ENCODE measurements around the gene KBTBD4. TPM values are rescaled to one million over a fixed set of nuclear protein-coding genes. Genes with fewer than 3 reads are reported as not detected.

KBTBD4 gene
- total RNA-seq, 1 experiment from 2014 or later: 42.8 TPM

DNA sequence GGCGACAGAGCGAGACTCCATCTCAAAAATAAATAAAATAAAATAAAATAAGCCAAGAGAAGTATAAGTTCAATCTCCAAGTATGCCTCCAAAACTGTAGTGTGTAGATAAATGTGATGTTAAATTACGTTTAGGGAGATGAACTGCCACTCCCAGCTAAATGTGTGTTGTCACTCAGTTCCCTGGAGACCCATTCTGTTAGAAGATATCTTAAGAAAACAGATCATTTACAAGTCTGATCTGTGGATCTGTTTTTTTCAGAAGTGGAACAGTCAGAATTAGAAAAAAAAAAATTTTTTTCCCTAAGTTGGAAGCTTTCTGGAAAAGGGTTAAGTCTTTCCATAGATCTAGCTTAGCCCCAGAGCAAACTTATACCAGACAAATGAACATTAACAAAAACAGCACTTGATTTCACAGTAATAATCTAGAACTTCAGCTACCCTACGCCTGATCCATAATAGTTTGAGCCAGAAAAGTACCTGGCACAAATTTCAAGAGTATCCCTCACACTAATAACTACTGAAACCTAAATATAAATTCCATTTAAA lies 44.0 kb downstream of the KBTBD4 start:
- TF ChIP-seq EZH2 (IDR thresholded peaks at IDR 0.05; ENCODE audit: borderline replicate concordance, low read depth, low read length, poor library complexity, severe bottlenecking): no peak
- TF ChIP-seq, protein P1, sequence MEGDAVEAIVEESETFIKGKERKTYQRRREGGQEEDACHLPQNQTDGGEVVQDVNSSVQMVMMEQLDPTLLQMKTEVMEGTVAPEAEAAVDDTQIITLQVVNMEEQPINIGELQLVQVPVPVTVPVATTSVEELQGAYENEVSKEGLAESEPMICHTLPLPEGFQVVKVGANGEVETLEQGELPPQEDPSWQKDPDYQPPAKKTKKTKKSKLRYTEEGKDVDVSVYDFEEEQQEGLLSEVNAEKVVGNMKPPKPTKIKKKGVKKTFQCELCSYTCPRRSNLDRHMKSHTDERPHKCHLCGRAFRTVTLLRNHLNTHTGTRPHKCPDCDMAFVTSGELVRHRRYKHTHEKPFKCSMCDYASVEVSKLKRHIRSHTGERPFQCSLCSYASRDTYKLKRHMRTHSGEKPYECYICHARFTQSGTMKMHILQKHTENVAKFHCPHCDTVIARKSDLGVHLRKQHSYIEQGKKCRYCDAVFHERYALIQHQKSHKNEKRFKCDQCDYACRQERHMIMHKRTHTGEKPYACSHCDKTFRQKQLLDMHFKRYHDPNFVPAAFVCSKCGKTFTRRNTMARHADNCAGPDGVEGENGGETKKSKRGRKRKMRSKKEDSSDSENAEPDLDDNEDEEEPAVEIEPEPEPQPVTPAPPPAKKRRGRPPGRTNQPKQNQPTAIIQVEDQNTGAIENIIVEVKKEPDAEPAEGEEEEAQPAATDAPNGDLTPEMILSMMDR (conservative IDR thresholded peaks at IDR 0.05; ENCODE audit: low read depth, low read length): no peak
- DNase-seq (ENCODE audit: low spot score): peak; percentile 68
- Histone ChIP-seq H3K4me1 (ENCODE audit: insufficient read depth, low read length, poor library complexity, severe bottlenecking) (peaks cover 65% of the 10 kb centered on the region), H3K36me3 (ENCODE audit: insufficient read depth, low read length, poor library complexity, severe bottlenecking) (no peaks in the 10 kb centered on the region), H3K4me3 (ENCODE audit: low read depth, low read length, poor library complexity, severe bottlenecking) (no peak overlapping the region), H3K27me3 (replicated peaks; ENCODE audit: insufficient read depth, low read depth, low read length, poor library complexity) (no peaks in the 10 kb centered on the region), H3K27ac (ENCODE audit: low read depth, low read length, poor library complexity, severe bottlenecking) (no peak overlapping the region), H3K9me3 (ENCODE audit: low read depth, low read length, poor library complexity, severe bottlenecking) (no peaks in the 10 kb centered on the region)
- BruUV-seq (replicated peaks): no TSS peak
- ChIA-PET POLR2A (ENCODE audit: low non-redundant PET) (no interaction called here), CTCF (interaction anchor here (0.8 kb wide), 1 partner anchor 19 kb away, joined by 3 read pairs; no protein-coding TSS in a partner anchor)
- intact Hi-C loops (cut with micrococcal nuclease; ENCODE audit: unreplicated experiment): no loop called here

DNA sequence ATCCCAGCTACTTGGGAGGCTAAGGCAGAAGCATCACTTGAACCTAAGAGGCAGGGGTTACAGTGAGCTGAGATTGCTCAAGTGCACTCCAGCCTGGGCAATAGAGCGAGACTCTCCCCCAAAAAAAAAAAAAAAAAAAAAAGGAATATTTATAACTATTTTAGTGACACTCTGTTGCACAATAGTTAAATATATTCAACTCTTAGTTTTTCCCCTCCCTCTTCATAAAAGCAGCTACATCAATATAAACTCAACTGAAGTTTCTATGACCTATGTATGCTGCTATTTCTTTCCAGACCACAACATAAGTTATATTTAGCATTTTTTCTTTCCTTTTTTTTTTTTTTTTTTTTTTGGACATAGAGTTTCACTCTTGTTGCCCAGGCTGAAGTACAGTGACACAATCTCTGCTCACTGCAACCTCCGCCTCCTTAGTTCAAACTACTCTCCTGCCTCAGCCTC lies 45.0 kb downstream of the KBTBD4 start:
- DNase-seq (ENCODE audit: low spot score): no peak
- ChIA-PET POLR2A (ENCODE audit: low non-redundant PET) (no interaction called here), CTCF (interaction anchor here (0.6 kb wide), 1 partner anchor 13 kb away, joined by 10 read pairs; no protein-coding TSS in a partner anchor)
- no peaks in the 10 kb centered on the region for H3K27me3 ChIP-seq (replicated peaks; ENCODE audit: insufficient read depth, low read depth, low read length, poor library complexity)
- H3K36me3 ChIP-seq (ENCODE audit: insufficient read depth, low read length, poor library complexity, severe bottlenecking): no peaks in the 10 kb centered on the region
- H3K27ac ChIP-seq (ENCODE audit: low read depth, low read length, poor library complexity, severe bottlenecking): peak overlapping the region; percentile 8
- peaks cover 55% of the 10 kb centered on the region for H3K4me1 ChIP-seq (ENCODE audit: insufficient read depth, low read length, poor library complexity, severe bottlenecking)
- no peaks in the 10 kb centered on the region for H3K9me3 ChIP-seq (ENCODE audit: low read depth, low read length, poor library complexity, severe bottlenecking)
- intact Hi-C loops (cut with micrococcal nuclease; ENCODE audit: unreplicated experiment): no loop called here
- TF ChIP-seq EZH2 (IDR thresholded peaks at IDR 0.05; ENCODE audit: borderline replicate concordance, low read depth, low read length, poor library complexity, severe bottlenecking): no peak
- TF ChIP-seq, protein P1 (conservative IDR thresholded peaks at IDR 0.05; ENCODE audit: low read depth, low read length): no peak
- no TSS peak for BruUV-seq (replicated peaks)
- H3K4me3 ChIP-seq (ENCODE audit: low read depth, low read length, poor library complexity, severe bottlenecking): no peak overlapping the region

DNA sequence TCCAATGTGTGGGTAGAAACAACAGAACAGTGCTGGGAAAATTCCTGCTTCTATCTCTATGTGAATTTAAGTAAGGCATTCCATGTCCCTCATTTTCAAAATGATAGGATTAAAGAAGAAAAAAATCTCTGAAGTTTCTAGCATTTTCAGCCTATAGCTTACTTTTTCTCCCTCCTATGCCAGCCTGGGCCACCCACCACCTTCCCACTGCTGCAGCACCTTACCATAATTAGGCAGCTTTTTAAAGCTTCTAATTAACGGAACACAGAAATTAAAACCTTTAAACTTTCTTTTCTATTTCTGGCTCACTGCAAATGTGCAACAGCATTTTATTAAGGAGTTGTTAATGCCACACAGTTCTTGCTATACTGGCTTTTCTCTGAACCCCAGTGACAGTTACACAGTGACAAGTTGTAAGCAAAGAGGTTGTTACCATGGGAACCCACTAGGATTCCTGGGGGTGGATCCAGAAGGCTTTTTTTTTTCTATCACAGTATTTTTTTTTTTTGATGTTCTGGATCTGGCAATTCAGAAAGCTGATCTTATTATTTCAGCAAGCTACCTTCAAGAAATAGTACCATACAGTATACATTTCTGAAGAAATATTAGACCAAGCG lies 46.1 kb downstream of the KBTBD4 start:
- H3K36me3 ChIP-seq (ENCODE audit: insufficient read depth, low read length, poor library complexity, severe bottlenecking): no peaks in the 10 kb centered on the region
- ChIA-PET CTCF (interaction anchor here (0.6 to 0.7 kb wide), 2 partner anchors 19 to 78 kb away, joined by 3 read pairs; no protein-coding TSS in a partner anchor), POLR2A (ENCODE audit: low non-redundant PET) (no interaction called here)
- BruUV-seq (replicated peaks): no TSS peak
- no peak overlapping the region for H3K27ac ChIP-seq (ENCODE audit: low read depth, low read length, poor library complexity, severe bottlenecking)
- H3K27me3 ChIP-seq (replicated peaks; ENCODE audit: insufficient read depth, low read depth, low read length, poor library complexity): no peaks in the 10 kb centered on the region
- H3K4me3 ChIP-seq (ENCODE audit: low read depth, low read length, poor library complexity, severe bottlenecking): no peak overlapping the region
- peak; percentile 69 for DNase-seq (ENCODE audit: low spot score)
- TF ChIP-seq EZH2 (IDR thresholded peaks at IDR 0.05; ENCODE audit: borderline replicate concordance, low read depth, low read length, poor library complexity, severe bottlenecking): no peak
- TF ChIP-seq, protein P1 (conservative IDR thresholded peaks at IDR 0.05; ENCODE audit: low read depth, low read length): no peak
- intact Hi-C loops (cut with micrococcal nuclease; ENCODE audit: unreplicated experiment): no loop called here
- H3K4me1 ChIP-seq (ENCODE audit: insufficient read depth, low read length, poor library complexity, severe bottlenecking): peaks cover 47% of the 10 kb centered on the region
- no peaks in the 10 kb centered on the region for H3K9me3 ChIP-seq (ENCODE audit: low read depth, low read length, poor library complexity, severe bottlenecking)

All from A673 (cell line).